DMS 273 (cell line): ENCODE measurements around the gene TRPV4.

Source experiments
- DNase-seq: peaks from one replicate; lab custom pipeline; 2025; ENCODE audit not compliant: unreplicated experiment; lab: John Stamatoyannopoulos, UW

The TRPV4 gene

GRCh38 chr12:109781668-109782325 is 51.4 kb downstream of the TRPV4 start:
- DNase-seq, result no peak

- no peak for DNase-seq
These were observed 53.8 kb downstream of the TRPV4 start for GRCh38 chr12:109779382-109779781.

- no peak for DNase-seq
These were observed 54.5 kb downstream of the TRPV4 start for GRCh38 chr12:109778684-109779083.

GRCh38 chr12:109777544-109777943 is 55.7 kb downstream of the TRPV4 start:
- peak; percentile 50 for DNase-seq

GRCh38 chr12:109776624-109777023 is 56.6 kb downstream of the TRPV4 start:
- no peak for DNase-seq

GRCh38 chr12:109775172-109775881 is 57.9 kb downstream of the TRPV4 start:
- peak; percentile 78 for DNase-seq

- DNase-seq, result no peak
These were observed 59.7 kb downstream of the TRPV4 start for GRCh38 chr12:109773384-109774011.

GRCh38 chr12:109772622-109773321 is 60.4 kb downstream of the TRPV4 start:
- DNase-seq, result peak; percentile 21

GRCh38 chr12:109771746-109772621 is 61.2 kb downstream of the TRPV4 start:
- no peak for DNase-seq

- no peak for DNase-seq
These were observed 62.1 kb downstream of the TRPV4 start for GRCh38 chr12:109770861-109771670.

GRCh38 chr12:109770104-109770860 is 62.9 kb downstream of the TRPV4 start:
- peak; percentile 28 for DNase-seq

- DNase-seq, result no peak
These were observed 64.1 kb downstream of the TRPV4 start for GRCh38 chr12:109768901-109769670.

- DNase-seq, result no peak
These were observed 65.0 kb downstream of the TRPV4 start for GRCh38 chr12:109767991-109768900.

- DNase-seq, result no peak
These were observed 65.7 kb downstream of the TRPV4 start for GRCh38 chr12:109767456-109767855.

- DNase-seq, result no peak
These were observed 66.9 kb downstream of the TRPV4 start for GRCh38 chr12:109766251-109766778.

- no peak for DNase-seq
These were observed 67.8 kb downstream of the TRPV4 start for GRCh38 chr12:109765446-109765810.
